Hematopoietic multipotent progenitor cell treated with erythropoietin and hydrocortisone succinate and interleukin-3 and kit ligand, for 4 days (in vitro differentiated cells): Measurements from ENCODE around the gene SVOP.
"Not testable (repeated sequence)": the region's sequence is repeated elsewhere in the genome, so short reads cannot be mapped to it uniquely, and the experiment has no call there.

Source experiments
- DNase-seq: peaks from one replicate; pipeline ENCODE4 v3.0.0-alpha.2; 2015

Gene SVOP

GRCh38 chr12:109020796-109021380 is at the start of gene SVOP:
Gene SVOP (minus strand): TSS chr12:109021068. CDS start chr12:109020868, 200 bp downstream.
- peak; percentile 87 for DNase-seq

GRCh38 chr12:109069307-109070271 is 48.7 kb upstream of the SVOP start:
- no peak for DNase-seq

GRCh38 chr12:109065853-109066193 is 45.0 kb upstream of the SVOP start:
- DNase-seq, result no peak

GRCh38 chr12:109065154-109065852 is 44.4 kb upstream of the SVOP start:
- no peak for DNase-seq

DNA sequence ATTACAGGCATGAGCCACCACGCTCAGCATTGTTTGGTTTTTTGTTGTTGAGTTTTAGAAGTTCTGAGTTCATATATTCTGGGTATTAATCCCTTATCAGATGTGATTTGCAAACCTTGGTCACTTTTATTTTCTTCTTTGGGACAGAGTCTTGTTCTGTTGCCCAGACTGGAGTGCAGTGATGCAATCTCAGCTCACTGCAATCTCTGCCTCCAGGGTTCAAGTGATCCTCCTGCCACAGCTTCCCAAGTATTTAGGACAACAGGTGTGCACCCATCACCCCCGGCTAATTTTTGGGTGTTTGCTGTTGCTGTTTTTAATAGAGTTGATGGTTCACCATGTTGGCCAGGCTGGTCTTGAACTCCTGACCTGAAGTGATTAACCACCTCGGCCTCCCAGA is 43.3 kb upstream of the SVOP start:
- no peak for DNase-seq

GRCh38 chr12:109058773-109059172 is 37.9 kb upstream of the SVOP start:
- DNase-seq, result no peak

DNA sequence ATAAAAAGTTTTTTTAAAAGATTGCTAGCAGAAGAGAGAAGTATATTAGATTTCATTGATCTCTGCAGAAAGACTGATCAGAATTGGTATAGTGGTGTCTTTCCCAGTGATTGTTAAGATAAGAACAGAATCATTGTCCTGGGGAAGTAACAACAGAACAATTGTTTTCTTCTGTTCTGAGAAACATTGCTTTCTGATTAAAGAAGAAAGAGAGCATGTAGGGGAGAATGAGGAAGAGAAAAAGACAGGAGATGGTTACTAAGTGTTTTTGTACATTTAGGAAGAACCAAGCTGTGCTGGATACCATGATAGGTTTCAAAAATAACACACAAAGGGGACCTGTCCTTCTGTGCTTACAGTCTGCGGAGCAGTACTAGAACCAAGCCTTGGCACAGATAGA is 36.5 kb upstream of the SVOP start:
- DNase-seq, result no peak

GRCh38 chr12:109056891-109057290 is 36.0 kb upstream of the SVOP start:
- no peak for DNase-seq

GRCh38 chr12:109054520-109054919 is 33.7 kb upstream of the SVOP start:
- no peak for DNase-seq

- not testable (repeated sequence) for DNase-seq
These were observed 33.3 kb upstream of the SVOP start for GRCh38 chr12:109054124-109054513.

GRCh38 chr12:109053382-109054123 is 32.7 kb upstream of the SVOP start:
- DNase-seq, result peak; percentile 28

- peak; percentile 92 for DNase-seq
These were observed 31.8 kb upstream of the SVOP start, which contains the start of gene USP30 for GRCh38 chr12:109052414-109053323. Gene USP30 (plus strand): TSS chr12:109052576. CDS start chr12:109052679, 103 bp downstream.

- DNase-seq, result no peak
These were observed 31.2 kb upstream of the SVOP start for GRCh38 chr12:109052097-109052413.

GRCh38 chr12:109049794-109050193 is 28.9 kb upstream of the SVOP start:
- DNase-seq, result not testable (repeated sequence)

- DNase-seq, result not testable (repeated sequence)
These were observed 27.8 kb upstream of the SVOP start for GRCh38 chr12:109048706-109049105.

DNA sequence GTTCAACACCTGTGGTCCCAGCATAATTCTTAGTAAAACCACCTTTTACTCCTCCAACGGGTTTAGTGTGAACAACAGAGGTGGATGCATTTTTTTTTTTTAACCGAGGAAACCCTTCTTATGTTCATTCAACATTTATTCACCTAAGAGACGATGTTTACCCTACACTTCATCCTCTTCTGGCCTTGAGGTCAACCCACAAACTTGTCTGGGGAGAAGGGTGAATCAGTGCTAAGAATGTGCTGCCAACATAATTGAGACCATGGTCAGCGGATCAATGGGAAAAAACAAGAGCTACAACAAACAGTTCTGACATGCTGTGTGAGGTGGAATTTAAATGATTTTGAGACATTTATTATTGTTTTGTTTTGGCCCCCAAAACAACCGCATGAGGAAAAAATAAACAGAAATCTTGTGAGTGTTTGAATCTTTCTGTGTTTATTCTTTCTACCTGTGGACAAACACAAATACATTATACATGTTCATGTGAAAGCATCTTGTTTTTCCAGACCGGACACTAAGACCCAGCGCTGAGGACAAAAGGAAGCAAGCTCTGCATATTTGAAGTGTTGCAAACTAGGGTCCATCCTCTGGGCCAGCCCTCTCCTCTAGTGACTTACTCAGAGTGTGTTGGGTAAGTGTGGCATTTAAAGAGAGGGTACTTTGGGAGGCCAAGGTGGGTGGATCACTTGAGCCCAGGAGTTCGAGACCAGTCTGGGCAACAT is 26.4 kb upstream of the SVOP start:
- no peak for DNase-seq

DNA sequence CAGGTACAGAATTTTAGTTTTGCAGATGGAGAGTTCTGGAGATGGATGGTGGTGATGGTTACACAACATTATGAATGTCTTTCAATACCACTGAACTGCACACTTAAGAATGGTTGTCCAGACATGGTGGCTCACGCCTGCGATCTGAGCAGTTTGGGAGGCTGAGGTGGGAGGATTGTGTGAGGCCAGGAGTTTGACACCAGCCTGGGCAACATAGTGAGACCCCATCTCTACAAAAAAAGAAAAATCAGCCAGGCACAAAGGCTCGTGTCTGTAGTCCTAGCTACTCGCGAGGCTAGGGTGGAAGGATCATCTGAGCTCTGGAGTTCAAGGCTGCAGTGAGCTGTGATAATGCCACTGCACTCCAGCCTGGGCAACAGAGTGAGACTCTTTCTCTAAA is 23.4 kb upstream of the SVOP start:
- DNase-seq, result no peak

GRCh38 chr12:109036975-109037374 is 16.1 kb upstream of the SVOP start:
- DNase-seq, result no peak

DNA sequence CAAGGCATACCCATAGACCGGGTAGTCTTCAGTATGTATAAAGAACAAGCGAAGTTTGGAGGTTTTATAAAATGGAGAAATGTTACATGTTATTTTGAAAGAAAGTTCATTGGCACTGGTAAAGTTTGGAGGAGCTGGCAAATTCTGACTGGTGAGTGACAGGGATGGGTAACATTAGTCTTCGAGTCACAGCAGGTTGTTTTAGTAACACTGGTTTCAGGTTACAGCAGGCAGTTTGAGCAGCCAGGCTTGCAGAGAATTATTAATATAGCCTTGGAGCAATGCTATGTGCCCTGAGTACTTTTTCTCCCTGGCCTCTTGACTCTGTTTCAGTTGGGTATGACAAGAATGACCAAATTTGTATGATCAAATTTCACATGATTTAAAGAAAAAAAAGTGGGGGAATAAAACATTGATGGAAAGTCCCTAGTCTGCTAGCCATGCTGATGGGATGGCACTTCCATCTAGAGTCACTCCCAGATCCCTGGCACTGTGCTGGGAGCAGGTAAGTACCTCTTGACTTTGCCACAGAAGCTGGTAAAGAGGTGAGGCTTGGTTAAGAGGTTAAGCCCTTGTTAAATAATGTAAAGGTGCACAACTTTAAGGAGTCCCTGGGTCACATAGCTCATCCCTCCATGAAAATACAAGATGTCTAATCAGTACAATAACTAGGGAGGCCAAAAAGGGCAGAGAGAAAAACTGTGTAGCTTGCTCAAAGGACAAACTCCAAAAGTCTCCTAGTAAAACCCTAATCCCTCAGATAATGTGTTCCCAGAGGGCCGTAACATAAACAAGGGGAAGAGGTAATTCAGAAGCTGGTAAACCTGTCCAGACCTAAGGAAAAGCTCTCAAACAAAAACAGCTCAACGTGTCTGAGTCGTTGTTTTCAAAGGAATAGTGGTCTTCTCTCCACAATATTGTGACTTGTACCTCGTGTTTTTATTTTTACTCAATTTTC is 12.7 kb upstream of the SVOP start:
- no peak for DNase-seq

DNA sequence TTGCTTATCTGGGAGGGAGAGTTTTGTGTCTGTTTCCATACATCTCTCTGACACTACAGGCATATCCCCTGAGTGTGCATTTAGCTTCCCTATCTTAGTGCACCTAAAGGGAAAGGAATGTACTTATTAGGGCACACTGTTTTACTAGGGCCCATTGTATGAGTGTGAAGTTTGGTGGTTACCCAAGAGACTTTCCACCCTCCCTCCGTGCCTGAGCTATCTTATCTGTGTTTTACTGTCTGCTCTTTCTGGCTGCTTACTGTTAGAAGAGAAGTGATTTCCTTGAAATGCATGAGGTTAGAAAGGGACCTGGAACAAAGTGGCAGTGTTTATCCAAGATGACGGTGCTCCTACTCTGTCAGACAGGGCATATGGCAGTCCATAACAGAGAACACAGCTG is 8.5 kb upstream of the SVOP start:
- DNase-seq, result peak; percentile 26
